PC-9 (cell line): ENCODE results near the gene PDK2. TPM values are rescaled to one million over a fixed set of nuclear protein-coding genes. Genes with fewer than 3 reads are reported as not detected.
A peak's percentile ranks its signal among the peaks of the same experiment; 100 is the strongest.

Experiments used
- BruUV-seq: library from RNA; stranded (reverse); fragments of 400-500 nt; replicated peaks from 2 replicates; lab custom pipeline; 2021; lab: Mats Ljungman, UMichigan
- CTCF ChIA-PET: fragments of 300-600 bp; sonication (Branson Sonifier 250); formaldehyde crosslinking; loops from one replicate; lab custom pipeline; 2022; ENCODE audit warnings: antibody characterized with exemption; lab: Charles Lee
- POLR2A ChIA-PET: fragments of 300-600 bp; sonication (Branson Sonifier 250); formaldehyde crosslinking; loops from one replicate; lab custom pipeline; 2022; ENCODE audit warnings: antibody characterized with exemption; ENCODE audit not compliant: unreplicated experiment; lab: Charles Lee
- DNase-seq, 2 experiments: peaks; one replicate each; pipeline versions ENCODE4 v3.0.0 to v3.0.0-alpha.2; 2015 to 2022; ENCODE audit warnings: mixed read lengths in 1 of 2
- H2AFZ ChIP-seq: fragments of 200-600 bp; sonication (generic); 2 replicates; pipeline ENCODE4 v1.8.1; 2017; ENCODE audit warnings: antibody characterized with exemption
- H3F3A ChIP-seq: fragments of 200-600 bp; sonication (generic); 2 replicates; pipeline ENCODE4 v1.8.1; 2017; ENCODE audit warnings: antibody characterized with exemption, mild to moderate bottlenecking, low read depth; ENCODE audit not compliant: insufficient read depth
- H3K27ac ChIP-seq: fragments of 200-600 bp; sonication (generic); 2 replicates; pipeline ENCODE4 v1.6.1; 2016; ENCODE audit warnings: mixed run types
- H3K27me3 ChIP-seq: fragments of 200-600 bp; sonication (generic); 2 replicates; pipeline ENCODE4 v1.6.1; 2016; ENCODE audit warnings: low read depth, mixed run types; ENCODE audit not compliant: insufficient read depth
- H3K36me3 ChIP-seq: fragments of 200-600 bp; sonication (generic); 2 replicates; pipeline ENCODE4 v1.6.1; 2016; ENCODE audit warnings: low read depth, mixed run types
- H3K4me1 ChIP-seq: fragments of 200-600 bp; sonication (generic); replicated peaks from 2 replicates; pipeline ENCODE4 v1.6.1; 2016; ENCODE audit warnings: mixed run types; ENCODE audit not compliant: insufficient read depth
- H3K4me2 ChIP-seq: fragments of 200-600 bp; sonication (generic); 2 replicates; pipeline ENCODE4 v1.6.1; 2017; ENCODE audit warnings: mixed run types
- H3K4me3 ChIP-seq: fragments of 200-600 bp; sonication (generic); 2 replicates; pipeline ENCODE4 v1.6.1; 2016; ENCODE audit warnings: mixed run types
- H3K79me2 ChIP-seq: fragments of 200-600 bp; sonication (generic); 2 replicates; pipeline ENCODE4 v1.6.1; 2017; ENCODE audit warnings: low read depth, mixed run types
- H3K9me2 ChIP-seq: fragments of 200-600 bp; sonication (generic); 2 replicates; pipeline ENCODE4 v1.8.1; 2017; ENCODE audit warnings: mild to moderate bottlenecking; ENCODE audit not compliant: insufficient read depth
- H3K9me3 ChIP-seq: fragments of 200-600 bp; sonication (generic); 2 replicates; pipeline ENCODE4 v1.8.1; 2016; ENCODE audit warnings: low read depth; ENCODE audit not compliant: insufficient read depth
- H4K20me1 ChIP-seq: fragments of 200-600 bp; sonication (generic); 2 replicates; pipeline ENCODE4 v1.8.1; 2017; ENCODE audit not compliant: insufficient read depth
- CTCF ChIP-seq: fragments of 200-600 bp; sonication (generic); conservative IDR thresholded peaks from 2 replicates; pipeline ENCODE4 v1.6.1; 2017; ENCODE audit warnings: mixed run types, antibody characterized with exemption, mild to moderate bottlenecking, moderate library complexity
- EZH2 ChIP-seq: fragments of 200-600 bp; sonication (generic); IDR thresholded peaks from 2 replicates; pipeline ENCODE4 v1.8.0; 2017; ENCODE audit warnings: antibody characterized with exemption, low read depth
- intact Hi-C: fragments of 100-400 bp; cut with micrococcal nuclease; formaldehyde crosslinking; loops from one replicate; pipeline ENCODE4 v1.10.0; 2022; ENCODE audit not compliant: unreplicated experiment
- total RNA-seq: library from RNA; stranded (reverse); gene quantifications from 2 replicates; pipeline ENCODE4 v1.2.3, GENCODE V29; 2021

Gene PDK2
- total RNA-seq, 1 experiment from 2014 or later, result 58.7 TPM

GRCh38 chr17:50078430-50078829 is 16.7 kb upstream of the PDK2 start:
- H3K36me3 ChIP-seq, result peaks cover 95% of the 10 kb centered on the region
- intact Hi-C loops, result no loop called here
- DNase-seq, result no peak
- H3K27ac ChIP-seq, result peak overlapping the region; percentile 27
- TF ChIP-seq EZH2, result no peak
- TF ChIP-seq CTCF, result no peak
- H3K4me3 ChIP-seq, result no peak overlapping the region
- BruUV-seq, result no TSS peak
- peaks cover 89% of the 10 kb centered on the region for H4K20me1 ChIP-seq
- H3K4me1 ChIP-seq, result no peaks in the 10 kb centered on the region
- CTCF ChIA-PET, result no interaction called here
- no peaks in the 10 kb centered on the region for H3K9me2 ChIP-seq
- POLR2A ChIA-PET, result no interaction called here
- no peak overlapping the region for H3K4me2 ChIP-seq
- no peak overlapping the region for H2AFZ ChIP-seq
- no peaks in the 10 kb centered on the region for H3K9me3 ChIP-seq
- peaks cover 58% of the 10 kb centered on the region for H3K79me2 ChIP-seq
- H3F3A ChIP-seq, result peaks cover 100% of the 10 kb centered on the region
- no peaks in the 10 kb centered on the region for H3K27me3 ChIP-seq

- peaks cover 100% of the 10 kb centered on the region for H3F3A ChIP-seq
- no peak overlapping the region for H3K4me2 ChIP-seq
- CTCF ChIA-PET, result no interaction called here
- no peaks in the 10 kb centered on the region for H3K9me2 ChIP-seq
- no TSS peak for BruUV-seq
- no peaks in the 10 kb centered on the region for H3K27me3 ChIP-seq
- H3K79me2 ChIP-seq, result peaks cover 47% of the 10 kb centered on the region
- intact Hi-C loops, result loop anchor here (10.0 kb wide), 1 partner anchor 505 kb away; the partner anchor contains the start of gene NXPH3
- no peaks in the 10 kb centered on the region for H3K9me3 ChIP-seq
- POLR2A ChIA-PET, result no interaction called here
- peaks cover 91% of the 10 kb centered on the region for H4K20me1 ChIP-seq
- H3K27ac ChIP-seq, result no peak overlapping the region; the same call in 1 of the 2 replicates
- no peak for TF ChIP-seq EZH2
- no peak; the same call in 1 of the 2 replicates for TF ChIP-seq CTCF
- H2AFZ ChIP-seq, result no peak overlapping the region
- H3K4me1 ChIP-seq, result no peaks in the 10 kb centered on the region
- peak in 1 of 2 experiments; percentile 38 for DNase-seq
- no peak overlapping the region for H3K4me3 ChIP-seq
- H3K36me3 ChIP-seq, result peaks cover 92% of the 10 kb centered on the region
Observed at GRCh38 chr17:50079334-50080095, 15.6 kb upstream of the PDK2 start.

GRCh38 chr17:50080096-50080480 is 15.1 kb upstream of the PDK2 start:
- CTCF ChIA-PET, result no interaction called here
- DNase-seq, result no peak
- Histone ChIP-seq H3K27me3 (no peaks in the 10 kb centered on the region), H3F3A (peaks cover 100% of the 10 kb centered on the region), H3K4me2 (no peak overlapping the region), H2AFZ (no peak overlapping the region), H3K4me3 (no peak overlapping the region), H3K27ac (peak overlapping the region; percentile 23; the same call in 1 of the 2 replicates), H3K79me2 (peaks cover 41% of the 10 kb centered on the region), H3K36me3 (peaks cover 90% of the 10 kb centered on the region), H4K20me1 (peaks cover 91% of the 10 kb centered on the region), H3K9me2 (no peaks in the 10 kb centered on the region), H3K4me1 (no peaks in the 10 kb centered on the region), H3K9me3 (no peaks in the 10 kb centered on the region)
- intact Hi-C loops, result loop anchor here (10.0 kb wide), 1 partner anchor 505 kb away; the partner anchor contains the start of gene NXPH3
- no peak for TF ChIP-seq CTCF
- no peak for TF ChIP-seq EZH2
- BruUV-seq, result no TSS peak
- POLR2A ChIA-PET, result no interaction called here
